Activated B cell treated with CpG ODN at 0.5 μM for 24 hours (primary cell): ENCODE data around the gene NMBR. TPM values are rescaled to one million over a fixed set of nuclear protein-coding genes. Genes with fewer than 3 reads are reported as not detected.
"Not testable (repeated sequence)": the region's sequence is repeated elsewhere in the genome, so short reads cannot be mapped to it uniquely, and the experiment has no call there.

Source experiments
- ATAC-seq: fragments of 200-7000 bp; cut with Tn5 transposase; one replicate; pipeline ENCODE4 v1.10.0; 2021; ENCODE audit warnings: low read depth, mild to moderate bottlenecking, moderate library complexity
- CTCF ChIA-PET: fragments of 350-600 bp; sonication (Branson Sonifier 250); formaldehyde crosslinking; loops from one replicate; lab custom pipeline; 2021; ENCODE audit warnings: antibody characterized with exemption; lab: Charles Lee
- POLR2A ChIA-PET: fragments of 350-600 bp; sonication (Branson Sonifier 250); formaldehyde crosslinking; loops from one replicate; lab custom pipeline; 2021; ENCODE audit warnings: antibody characterized with exemption; lab: Charles Lee
- DNase-seq: peaks from one replicate; pipeline ENCODE4 v3.0.0; 2022
- H3K27ac Mint-ChIP-seq: one replicate; pipeline ENCODE4 v1.8.0; 2020; ENCODE audit warnings: mixed read lengths
- H3K27me3 Mint-ChIP-seq: one replicate; pipeline ENCODE4 v1.8.0; 2021; ENCODE audit warnings: mixed read lengths
- H3K36me3 Mint-ChIP-seq: one replicate; pipeline ENCODE4 v1.8.0; 2021; ENCODE audit warnings: low read depth, mixed read lengths
- H3K4me1 Mint-ChIP-seq: one replicate; pipeline ENCODE4 v1.8.0; 2021; ENCODE audit warnings: mixed read lengths
- H3K4me3 Mint-ChIP-seq: one replicate; pipeline ENCODE4 v1.8.0; 2020; ENCODE audit warnings: mild to moderate bottlenecking, mixed read lengths
- H3K9me3 Mint-ChIP-seq: one replicate; pipeline ENCODE4 v1.8.0; 2020; ENCODE audit warnings: mixed read lengths
- intact Hi-C: fragments of 100-400 bp; cut with micrococcal nuclease; formaldehyde crosslinking; loops from one replicate; pipeline ENCODE4 v1.15.1; 2024
- total RNA-seq: library from RNA; stranded (reverse); gene quantifications from 2 replicates; pipeline ENCODE4 v1.2.3, GENCODE V29; 2022
- TF ChIP-seq, protein P1 (sequence below): fragments of 200-600 bp; IDR thresholded peaks from one replicate; pipeline ENCODE4 v1.8.0; 2022; ENCODE audit warnings: antibody characterized with exemption, mild to moderate bottlenecking

NMBR gene
- total RNA-seq, 1 donor from 2014 or later: not detected

DNA sequence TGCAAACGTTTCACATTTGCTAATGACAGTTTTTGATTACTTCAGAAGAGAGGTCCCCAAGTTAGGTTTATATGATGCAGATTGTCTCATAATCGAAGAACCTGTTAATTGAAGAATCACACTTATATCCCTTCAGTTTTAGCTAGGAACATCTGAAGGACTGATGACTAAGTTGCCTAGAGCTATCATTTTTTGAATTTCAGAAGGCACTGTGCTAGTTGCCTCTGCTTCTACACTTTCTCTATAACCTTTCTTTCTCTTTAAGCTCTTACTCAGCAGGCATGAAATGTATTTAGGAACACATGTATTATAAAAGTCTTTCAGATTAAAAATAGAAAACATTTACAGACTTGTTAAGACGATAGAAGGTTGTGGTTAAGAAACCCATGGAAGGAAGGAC lies 28.6 kb downstream of the NMBR start:
- TF ChIP-seq, protein P1, sequence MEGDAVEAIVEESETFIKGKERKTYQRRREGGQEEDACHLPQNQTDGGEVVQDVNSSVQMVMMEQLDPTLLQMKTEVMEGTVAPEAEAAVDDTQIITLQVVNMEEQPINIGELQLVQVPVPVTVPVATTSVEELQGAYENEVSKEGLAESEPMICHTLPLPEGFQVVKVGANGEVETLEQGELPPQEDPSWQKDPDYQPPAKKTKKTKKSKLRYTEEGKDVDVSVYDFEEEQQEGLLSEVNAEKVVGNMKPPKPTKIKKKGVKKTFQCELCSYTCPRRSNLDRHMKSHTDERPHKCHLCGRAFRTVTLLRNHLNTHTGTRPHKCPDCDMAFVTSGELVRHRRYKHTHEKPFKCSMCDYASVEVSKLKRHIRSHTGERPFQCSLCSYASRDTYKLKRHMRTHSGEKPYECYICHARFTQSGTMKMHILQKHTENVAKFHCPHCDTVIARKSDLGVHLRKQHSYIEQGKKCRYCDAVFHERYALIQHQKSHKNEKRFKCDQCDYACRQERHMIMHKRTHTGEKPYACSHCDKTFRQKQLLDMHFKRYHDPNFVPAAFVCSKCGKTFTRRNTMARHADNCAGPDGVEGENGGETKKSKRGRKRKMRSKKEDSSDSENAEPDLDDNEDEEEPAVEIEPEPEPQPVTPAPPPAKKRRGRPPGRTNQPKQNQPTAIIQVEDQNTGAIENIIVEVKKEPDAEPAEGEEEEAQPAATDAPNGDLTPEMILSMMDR: no peak
- H3K27ac Mint-ChIP-seq: no peak overlapping the region
- no peaks in the 10 kb centered on the region for H3K4me1 Mint-ChIP-seq
- CTCF ChIA-PET: no interaction called here
- ATAC-seq (no peak), DNase-seq (no peak)
- H3K9me3 Mint-ChIP-seq: no peaks in the 10 kb centered on the region
- H3K36me3 Mint-ChIP-seq: no peaks in the 10 kb centered on the region
- intact Hi-C loops: no loop called here
- peaks cover 7% of the 10 kb centered on the region for H3K27me3 Mint-ChIP-seq
- POLR2A ChIA-PET: no interaction called here
- no peak overlapping the region for H3K4me3 Mint-ChIP-seq

DNA sequence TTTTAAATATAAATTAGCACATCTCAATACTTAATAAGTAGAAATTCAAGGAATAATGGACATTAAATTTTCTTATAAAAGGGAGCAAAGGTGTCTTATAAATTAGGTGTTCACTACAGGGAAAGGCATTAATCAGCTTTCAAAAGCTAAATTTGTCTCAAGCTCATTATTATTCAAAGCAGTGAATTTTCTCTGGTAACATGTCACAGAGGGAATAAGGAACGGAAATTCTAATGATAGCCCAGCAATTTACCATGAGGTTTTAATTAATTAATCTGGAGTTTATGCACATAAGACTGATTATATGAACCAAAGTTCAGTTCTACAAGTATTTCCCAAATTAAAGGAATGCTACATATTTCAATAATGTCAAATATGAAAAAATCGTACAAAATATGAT lies 29.6 kb downstream of the NMBR start:
- H3K9me3 Mint-ChIP-seq: no peaks in the 10 kb centered on the region
- ChIA-PET CTCF (no interaction called here), POLR2A (no interaction called here)
- H3K4me1 Mint-ChIP-seq: no peaks in the 10 kb centered on the region
- intact Hi-C loops: no loop called here
- ATAC-seq (no peak), DNase-seq (no peak)
- H3K4me3 Mint-ChIP-seq: no peak overlapping the region
- H3K27me3 Mint-ChIP-seq: peaks cover 7% of the 10 kb centered on the region
- TF ChIP-seq, protein P1: no peak
- H3K36me3 Mint-ChIP-seq: no peaks in the 10 kb centered on the region
- no peak overlapping the region for H3K27ac Mint-ChIP-seq

DNA sequence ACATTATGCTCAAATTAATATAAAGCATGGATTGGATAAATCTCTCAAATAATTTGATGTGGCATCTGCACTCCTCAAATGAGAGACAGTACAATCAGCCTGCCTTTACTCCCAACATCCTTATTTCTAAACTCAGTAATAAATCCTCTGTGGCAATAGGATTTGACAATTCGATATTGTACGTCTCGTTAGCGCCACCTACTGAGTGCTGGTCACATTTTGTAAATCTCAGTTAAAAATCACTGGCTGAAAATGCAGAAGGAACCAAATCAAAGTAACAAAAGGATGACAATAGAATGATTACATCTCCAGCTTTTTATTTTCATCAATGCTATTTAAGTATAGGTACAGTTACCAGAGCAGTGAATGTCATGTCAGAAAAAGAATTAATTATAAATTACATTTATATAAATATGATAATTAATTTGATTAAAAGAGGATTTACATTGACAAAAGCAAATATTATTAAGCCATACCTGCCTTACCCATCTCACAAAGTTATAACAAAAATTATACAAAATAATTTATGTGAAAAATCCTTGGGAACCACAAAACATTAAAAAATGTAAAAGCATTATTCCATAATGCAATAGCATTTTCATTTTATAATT lies 34.4 kb downstream of the NMBR start:
- Mint-ChIP-seq H3K27me3 (peaks cover 2% of the 10 kb centered on the region), H3K36me3 (no peaks in the 10 kb centered on the region), H3K27ac (no peak overlapping the region), H3K4me1 (no peaks in the 10 kb centered on the region), H3K9me3 (no peaks in the 10 kb centered on the region), H3K4me3 (no peak overlapping the region)
- TF ChIP-seq, protein P1: peak; percentile 70
- ATAC-seq (peak; percentile 34), DNase-seq (no peak)
- CTCF ChIA-PET: interaction anchor here (1.5 kb wide), 2 partner anchors 11 to 123 kb away, joined by 4 to 8 read pairs; no protein-coding TSS in a partner anchor
- POLR2A ChIA-PET: no interaction called here
- intact Hi-C loops: loop anchor here (1.0 to 2.0 kb wide), 3 partner anchors 123 to 804 kb away; no protein-coding TSS in a partner anchor

DNA sequence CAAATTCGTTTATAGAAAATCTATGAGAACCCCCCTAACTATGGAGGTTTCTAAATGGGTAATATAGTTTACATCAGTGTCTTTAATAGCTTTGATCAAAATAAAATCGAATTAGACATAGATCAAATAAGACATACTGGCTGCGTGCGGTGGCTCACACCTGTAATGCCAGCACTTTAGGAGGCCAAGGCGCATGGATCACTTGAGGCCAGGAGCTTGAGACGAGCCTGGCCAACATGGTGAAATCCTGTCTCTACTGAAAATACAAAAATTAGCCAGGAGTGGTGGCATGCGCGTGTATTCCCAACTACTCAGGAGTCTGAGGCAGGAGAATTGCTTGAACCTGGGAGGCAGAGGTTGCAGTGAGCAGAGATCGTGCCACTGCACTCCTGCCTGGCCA lies 36.1 kb downstream of the NMBR start:
- ATAC-seq, H3K4me1 Mint-ChIP-seq, H3K27ac Mint-ChIP-seq, H3K36me3 Mint-ChIP-seq, H3K27me3 Mint-ChIP-seq, H3K4me3 Mint-ChIP-seq, POLR2A ChIA-PET, DNase-seq, intact Hi-C loops, H3K9me3 Mint-ChIP-seq: not testable (repeated sequence)
- CTCF ChIA-PET: interaction anchor here (1.5 kb wide), 1 partner anchor 9 kb away, joined by 8 read pairs; no protein-coding TSS in a partner anchor

DNA sequence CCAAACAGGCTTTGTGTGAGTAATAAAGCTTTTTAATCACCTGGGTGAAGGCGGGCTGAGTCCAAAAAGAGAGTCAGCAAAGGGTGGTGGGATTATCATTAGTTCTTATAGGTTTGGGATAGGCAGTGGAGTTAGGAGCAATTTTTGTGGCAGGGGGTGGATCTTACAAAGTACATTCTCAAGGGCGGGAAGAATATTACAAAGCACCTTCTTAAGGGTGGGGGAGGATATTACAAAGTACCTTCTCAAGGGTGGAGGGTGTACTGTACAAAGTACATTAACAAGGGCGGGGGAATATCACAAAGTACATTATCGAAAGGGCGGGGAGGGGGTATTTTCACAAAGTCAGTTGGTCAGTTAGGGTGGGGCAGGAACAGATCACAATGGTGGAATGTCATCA lies 42.1 kb downstream of the NMBR start:
- ATAC-seq, H3K4me1 Mint-ChIP-seq, POLR2A ChIA-PET, H3K4me3 Mint-ChIP-seq, H3K9me3 Mint-ChIP-seq, H3K27me3 Mint-ChIP-seq, intact Hi-C loops, CTCF ChIA-PET, H3K36me3 Mint-ChIP-seq, H3K27ac Mint-ChIP-seq, DNase-seq: not testable (repeated sequence)

DNA sequence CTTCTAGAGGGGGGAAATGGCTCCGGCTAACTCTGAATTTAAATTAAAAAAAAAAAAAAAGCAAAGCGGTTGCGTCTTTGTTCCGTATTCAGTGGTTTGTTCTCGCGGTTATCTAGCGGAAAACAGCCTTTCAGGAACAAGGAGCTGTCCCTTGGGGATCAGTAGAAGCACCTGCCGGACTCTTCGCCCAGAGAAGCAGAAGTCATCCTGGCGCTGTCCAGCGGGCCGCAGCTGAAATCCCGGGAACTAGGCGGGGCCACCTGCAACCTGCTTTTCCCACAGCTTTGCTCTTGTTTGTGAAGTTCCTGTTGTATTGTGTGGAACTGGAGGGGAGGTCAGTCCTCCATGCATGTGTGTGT lies 58.1 kb downstream of the NMBR start:
- no peak for DNase-seq

More for the DNA sequence above, 58.1 kb downstream of the NMBR start:
- ChIA-PET CTCF (no interaction called here), POLR2A (no interaction called here)
- no peak overlapping the region for H3K27ac Mint-ChIP-seq
- intact Hi-C loops: no loop called here
- no peak for ATAC-seq
- H3K9me3 Mint-ChIP-seq: no peaks in the 10 kb centered on the region
- TF ChIP-seq, protein P1: no peak
- H3K27me3 Mint-ChIP-seq: peaks cover 13% of the 10 kb centered on the region
- no peak overlapping the region for H3K4me3 Mint-ChIP-seq
- no peaks in the 10 kb centered on the region for H3K4me1 Mint-ChIP-seq
- no peaks in the 10 kb centered on the region for H3K36me3 Mint-ChIP-seq
